Measurements from ENCODE around the gene VEZF1. TPM values are rescaled to one million over a fixed set of nuclear protein-coding genes. Genes with fewer than 3 reads are reported as not detected.

Gene VEZF1
- total RNA-seq, 4 donors from 2014 or later: 45.3 to 76.0 (median 63.7) TPM

- H3K4me1 ChIP-seq: peaks cover 36% of the 10 kb centered on the region
- TF ChIP-seq POLR2AphosphoS5 (IDR thresholded peaks at IDR 0.05) (no peak), POLR2A (IDR thresholded peaks at IDR 0.05) (no peak), EP300 (IDR thresholded peaks at IDR 0.05) (no peak), CTCF (IDR thresholded peaks at IDR 0.05) (no peak)
Measured at GRCh38 chr17:57991537-57991936, 3.5 kb upstream of the VEZF1 start.

GRCh38 chr17:57990037-57990436 is 2.0 kb upstream of the VEZF1 start:
- DNase-seq (ENCODE audit: low spot score in 2 of 2): no peak
- TF ChIP-seq POLR2A (IDR thresholded peaks at IDR 0.05) (no peak), CTCF (IDR thresholded peaks at IDR 0.05) (no peak), EP300 (IDR thresholded peaks at IDR 0.05) (no peak), POLR2AphosphoS5 (IDR thresholded peaks at IDR 0.05) (no peak)
- Histone ChIP-seq H3K9me3 (no peaks in the 10 kb centered on the region), H3K27ac (no peak overlapping the region), H3K36me3 (no peaks in the 10 kb centered on the region), H3K4me1 (peaks cover 40% of the 10 kb centered on the region), H3K27me3 (no peaks in the 10 kb centered on the region), H3K4me3 (no peak overlapping the region)
- 73% methylated on average over 2 of the region's 2 CpGs for WGBS

More at GRCh38 chr17:57991537-57991936, 3.5 kb upstream of the VEZF1 start:
- no peaks in the 10 kb centered on the region for H3K9me3 ChIP-seq
- no peak for DNase-seq (ENCODE audit: low spot score in 2 of 2)
- H3K27me3 ChIP-seq: no peaks in the 10 kb centered on the region
- no peak overlapping the region for H3K27ac ChIP-seq
- no peak overlapping the region for H3K4me3 ChIP-seq
- H3K36me3 ChIP-seq: no peaks in the 10 kb centered on the region

DNA sequence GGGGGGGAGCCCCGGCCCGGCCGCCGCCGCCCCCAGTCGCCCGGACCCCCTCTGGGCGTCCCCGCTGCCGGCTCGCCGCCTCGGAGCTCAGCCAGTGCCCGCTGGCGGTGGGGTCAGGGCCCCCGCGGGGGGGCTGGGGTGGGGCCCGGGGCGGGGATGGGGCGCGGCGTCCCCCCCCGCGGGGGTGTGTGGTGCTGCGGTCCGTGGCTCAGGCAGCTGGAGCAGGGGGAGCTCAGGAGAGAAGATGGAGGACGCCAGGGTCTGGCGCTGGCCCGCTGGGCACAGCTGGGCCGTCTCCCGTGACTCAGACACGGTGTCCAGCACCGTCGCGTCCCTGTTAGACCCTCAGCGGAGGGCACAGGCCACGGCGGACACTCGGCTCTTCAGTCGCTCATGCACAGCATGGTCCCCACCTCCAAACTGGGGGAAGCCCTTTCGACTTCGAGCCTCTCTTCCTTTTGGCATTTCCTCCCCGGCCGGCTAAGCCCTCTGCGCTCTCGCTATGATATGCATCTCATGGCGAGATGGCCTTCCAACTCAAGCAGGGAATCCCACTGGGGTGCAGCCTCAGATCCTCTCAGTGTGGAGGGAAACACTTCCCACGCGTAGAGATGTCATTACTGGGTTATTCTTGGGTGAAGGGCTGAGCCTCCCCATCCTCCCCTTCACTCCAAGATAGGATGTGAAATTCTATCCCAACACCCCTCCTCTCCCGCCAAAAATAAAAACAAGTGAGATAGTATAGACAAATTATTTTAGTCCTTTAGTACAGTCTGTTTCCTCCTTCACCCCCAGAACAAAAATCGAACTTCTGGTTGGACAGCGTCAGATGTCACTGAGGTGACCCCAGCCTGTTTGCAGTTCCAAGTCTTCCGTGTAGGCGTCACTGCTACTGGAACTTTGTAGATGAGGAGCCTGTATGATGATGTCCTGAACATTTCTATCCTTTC is 522 bp upstream of the VEZF1 start:
- TF ChIP-seq POLR2A (IDR thresholded peaks at IDR 0.05) (no peak), EP300 (IDR thresholded peaks at IDR 0.05) (no peak), CTCF (IDR thresholded peaks at IDR 0.05) (no peak), POLR2AphosphoS5 (IDR thresholded peaks at IDR 0.05) (no peak)
- H3K27me3 ChIP-seq: no peaks in the 10 kb centered on the region
- H3K4me3 ChIP-seq: peak overlapping the region; percentile 94
- H3K9me3 ChIP-seq: no peaks in the 10 kb centered on the region
- peaks cover 49% of the 10 kb centered on the region for H3K4me1 ChIP-seq
- peak overlapping the region; percentile 96 for H3K27ac ChIP-seq
- no peaks in the 10 kb centered on the region for H3K36me3 ChIP-seq
- WGBS: 3% methylated on average over 24 of the region's 54 CpGs
- peak; percentile 83 to 84 for DNase-seq (ENCODE audit: low spot score in 2 of 2)

GRCh38 chr17:57986841-57987580 is 1.0 kb downstream of the VEZF1 start:
- peak overlapping the region; percentile 96 for H3K27ac ChIP-seq
- no peaks in the 10 kb centered on the region for H3K27me3 ChIP-seq
- WGBS: under 1% methylated on average over 38 of the region's 38 CpGs
- no peak for DNase-seq (ENCODE audit: low spot score in 2 of 2)
- peaks cover 9% of the 10 kb centered on the region for H3K36me3 ChIP-seq
- no peaks in the 10 kb centered on the region for H3K9me3 ChIP-seq
- TF ChIP-seq POLR2A (IDR thresholded peaks at IDR 0.05): no peak
- TF ChIP-seq EP300 (IDR thresholded peaks at IDR 0.05): no peak
- TF ChIP-seq CTCF (IDR thresholded peaks at IDR 0.05): no peak
- TF ChIP-seq POLR2AphosphoS5 (IDR thresholded peaks at IDR 0.05): no peak
- peaks cover 62% of the 10 kb centered on the region for H3K4me1 ChIP-seq
- H3K4me3 ChIP-seq: peak overlapping the region; percentile 94

GRCh38 chr17:57985675-57985974 is 2.4 kb downstream of the VEZF1 start:
- TF ChIP-seq POLR2A (IDR thresholded peaks at IDR 0.05) (no peak), CTCF (IDR thresholded peaks at IDR 0.05) (no peak), EP300 (IDR thresholded peaks at IDR 0.05) (no peak), POLR2AphosphoS5 (IDR thresholded peaks at IDR 0.05) (no peak)
- peaks cover 67% of the 10 kb centered on the region for H3K4me1 ChIP-seq
- no peak for DNase-seq (ENCODE audit: low spot score in 2 of 2)
- H3K4me3 ChIP-seq: peak overlapping the region; percentile 9
- no peaks in the 10 kb centered on the region for H3K9me3 ChIP-seq
- no peak overlapping the region for H3K27ac ChIP-seq
- peaks cover 16% of the 10 kb centered on the region for H3K36me3 ChIP-seq
- H3K27me3 ChIP-seq: no peaks in the 10 kb centered on the region
- WGBS: 7% methylated on average over 1 of the region's 1 CpG
